Right ventricle myocardium superior (tissue), 1 donor: Measurements from ENCODE around the gene ABCA7. TPM values are rescaled to one million over a fixed set of nuclear protein-coding genes. Genes with fewer than 3 reads are reported as not detected.

ENCODE experiments used
- ATAC-seq: fragments of 200-7000 bp; cut with Tn5 transposase; one replicate; pipeline ENCODE4 v1.9.1; 2020; ENCODE audit warnings: mild to moderate bottlenecking; ENCODE audit not compliant: poor library complexity
- DNase-seq: peaks from one replicate; pipeline ENCODE4 v3.0.0-alpha.2; 2020
- intact Hi-C: fragments of 100-400 bp; cut with DNase I; formaldehyde crosslinking; loops from one replicate; pipeline ENCODE4 v1.11.2; 2022
- long read RNA-seq: library from polyadenylated mRNA; unstranded; transcript quantifications from one replicate; pipeline ENCODE4 v2.0.0, GENCODE V29; 2021
- total RNA-seq: library from RNA; stranded (reverse); fragmentation: NEBNext Ultra II Directional; extraction: Animal tissue kit (Norgen Biotek cat#: 25700); gene quantifications from one replicate; pipeline ENCODE4 v1.2.1, GENCODE V29; 2021
- donor health status: DM: no; HTN: yes; CAD: no; lungs with severe emphysema.

ABCA7 gene, protein sequence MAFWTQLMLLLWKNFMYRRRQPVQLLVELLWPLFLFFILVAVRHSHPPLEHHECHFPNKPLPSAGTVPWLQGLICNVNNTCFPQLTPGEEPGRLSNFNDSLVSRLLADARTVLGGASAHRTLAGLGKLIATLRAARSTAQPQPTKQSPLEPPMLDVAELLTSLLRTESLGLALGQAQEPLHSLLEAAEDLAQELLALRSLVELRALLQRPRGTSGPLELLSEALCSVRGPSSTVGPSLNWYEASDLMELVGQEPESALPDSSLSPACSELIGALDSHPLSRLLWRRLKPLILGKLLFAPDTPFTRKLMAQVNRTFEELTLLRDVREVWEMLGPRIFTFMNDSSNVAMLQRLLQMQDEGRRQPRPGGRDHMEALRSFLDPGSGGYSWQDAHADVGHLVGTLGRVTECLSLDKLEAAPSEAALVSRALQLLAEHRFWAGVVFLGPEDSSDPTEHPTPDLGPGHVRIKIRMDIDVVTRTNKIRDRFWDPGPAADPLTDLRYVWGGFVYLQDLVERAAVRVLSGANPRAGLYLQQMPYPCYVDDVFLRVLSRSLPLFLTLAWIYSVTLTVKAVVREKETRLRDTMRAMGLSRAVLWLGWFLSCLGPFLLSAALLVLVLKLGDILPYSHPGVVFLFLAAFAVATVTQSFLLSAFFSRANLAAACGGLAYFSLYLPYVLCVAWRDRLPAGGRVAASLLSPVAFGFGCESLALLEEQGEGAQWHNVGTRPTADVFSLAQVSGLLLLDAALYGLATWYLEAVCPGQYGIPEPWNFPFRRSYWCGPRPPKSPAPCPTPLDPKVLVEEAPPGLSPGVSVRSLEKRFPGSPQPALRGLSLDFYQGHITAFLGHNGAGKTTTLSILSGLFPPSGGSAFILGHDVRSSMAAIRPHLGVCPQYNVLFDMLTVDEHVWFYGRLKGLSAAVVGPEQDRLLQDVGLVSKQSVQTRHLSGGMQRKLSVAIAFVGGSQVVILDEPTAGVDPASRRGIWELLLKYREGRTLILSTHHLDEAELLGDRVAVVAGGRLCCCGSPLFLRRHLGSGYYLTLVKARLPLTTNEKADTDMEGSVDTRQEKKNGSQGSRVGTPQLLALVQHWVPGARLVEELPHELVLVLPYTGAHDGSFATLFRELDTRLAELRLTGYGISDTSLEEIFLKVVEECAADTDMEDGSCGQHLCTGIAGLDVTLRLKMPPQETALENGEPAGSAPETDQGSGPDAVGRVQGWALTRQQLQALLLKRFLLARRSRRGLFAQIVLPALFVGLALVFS (N-terminal part only)
- total RNA-seq, result 5.2 TPM
- long read RNA-seq, partial matches to known transcripts, result 4 of 17 reads
- long read RNA-seq, other reads (novel, unspliced or antisense), result 13 of 17 reads

DNA sequence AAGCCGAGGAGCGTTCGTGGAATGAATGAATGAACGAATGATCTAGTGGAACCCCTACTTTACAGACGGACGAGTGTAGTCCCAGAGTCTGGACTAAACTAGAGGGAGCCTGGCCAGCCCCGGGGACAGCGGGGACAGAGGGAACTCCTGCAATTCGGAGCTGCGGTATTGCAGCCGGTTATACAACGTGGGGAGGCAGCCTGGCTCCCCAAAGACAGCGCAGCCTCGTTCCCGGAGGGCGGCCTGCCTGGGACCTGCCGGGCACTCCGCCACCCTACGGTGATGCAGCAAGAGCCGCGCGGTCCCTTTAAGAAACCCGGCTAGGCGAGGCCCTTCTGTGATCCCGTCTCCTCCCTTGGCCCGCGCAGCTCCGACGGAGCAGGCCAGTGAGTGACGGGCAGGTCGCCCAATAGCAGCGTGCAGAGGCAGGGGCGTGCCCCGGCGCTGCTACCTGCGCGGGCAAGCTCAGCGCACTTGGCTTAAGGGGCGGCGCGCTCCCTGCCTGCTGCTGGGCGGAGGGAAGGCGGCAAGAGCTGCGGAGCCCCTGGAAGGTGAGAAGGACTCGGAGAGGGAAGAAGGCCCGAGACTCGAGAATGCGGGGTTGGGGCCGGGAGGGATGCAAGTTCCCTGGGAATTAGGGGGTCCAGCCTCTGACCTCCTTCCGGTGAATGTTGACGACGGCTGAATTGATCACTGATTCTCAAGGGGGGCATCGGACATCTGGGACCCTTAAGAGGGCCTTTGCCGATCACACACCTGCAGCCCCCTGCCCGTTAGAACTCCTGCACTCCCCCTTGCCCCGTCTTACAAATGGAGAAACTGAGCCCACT lies at the start of gene ABCA7:
ABCA7 (plus strand) TSS at position 462 of the 830 bp plus-strand sequence. CDS start 1,255 bp downstream, outside the sequence.
- intact Hi-C loops, result no loop called here
- ATAC-seq (peak; percentile 95), DNase-seq (peak; percentile 99)

DNA sequence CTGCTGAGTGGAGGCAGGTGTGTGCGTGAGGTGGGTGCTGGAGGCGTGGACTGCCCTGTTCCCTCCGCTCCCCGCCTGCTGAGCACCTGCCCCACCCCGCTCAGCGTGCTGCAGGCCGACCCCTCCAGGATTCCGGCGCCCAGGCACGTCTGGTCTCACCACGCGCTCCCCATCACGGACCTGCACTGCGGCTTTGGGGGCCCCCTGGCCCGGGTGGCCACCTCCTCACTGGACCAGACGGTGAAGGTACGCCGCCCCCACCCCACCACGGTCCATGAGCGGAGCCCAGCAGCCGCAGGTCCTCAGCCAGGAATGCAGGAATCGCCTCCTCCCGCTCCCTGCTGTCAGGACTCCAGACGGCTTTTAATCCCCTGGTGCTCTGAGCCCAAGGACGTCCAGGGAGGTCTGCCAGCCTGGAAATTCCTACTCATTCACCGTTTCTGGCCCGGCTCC lies 49.8 kb upstream of the ABCA7 start:
- DNase-seq, result no peak
- intact Hi-C loops, result no loop called here
- no peak for ATAC-seq

DNA sequence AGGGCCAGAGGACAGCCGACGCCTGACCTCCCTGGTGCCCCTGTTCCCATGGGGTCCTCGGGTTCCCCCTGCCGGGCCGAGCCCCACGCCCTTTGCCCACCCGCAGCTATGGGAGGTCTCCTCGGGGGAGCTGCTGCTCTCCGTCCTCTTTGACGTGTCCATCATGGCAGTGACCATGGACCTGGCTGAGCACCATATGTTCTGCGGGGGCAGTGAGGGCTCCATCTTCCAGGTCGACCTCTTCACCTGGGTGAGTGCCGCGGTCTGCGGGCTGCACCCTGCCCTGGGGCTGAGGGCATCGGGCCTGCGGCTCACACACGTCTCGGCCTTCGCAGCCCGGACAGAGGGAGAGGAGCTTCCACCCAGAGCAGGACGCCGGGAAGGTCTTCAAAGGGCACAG lies 49.2 kb upstream of the ABCA7 start:
- ATAC-seq (no peak), DNase-seq (no peak)
- intact Hi-C loops, result no loop called here

DNA sequence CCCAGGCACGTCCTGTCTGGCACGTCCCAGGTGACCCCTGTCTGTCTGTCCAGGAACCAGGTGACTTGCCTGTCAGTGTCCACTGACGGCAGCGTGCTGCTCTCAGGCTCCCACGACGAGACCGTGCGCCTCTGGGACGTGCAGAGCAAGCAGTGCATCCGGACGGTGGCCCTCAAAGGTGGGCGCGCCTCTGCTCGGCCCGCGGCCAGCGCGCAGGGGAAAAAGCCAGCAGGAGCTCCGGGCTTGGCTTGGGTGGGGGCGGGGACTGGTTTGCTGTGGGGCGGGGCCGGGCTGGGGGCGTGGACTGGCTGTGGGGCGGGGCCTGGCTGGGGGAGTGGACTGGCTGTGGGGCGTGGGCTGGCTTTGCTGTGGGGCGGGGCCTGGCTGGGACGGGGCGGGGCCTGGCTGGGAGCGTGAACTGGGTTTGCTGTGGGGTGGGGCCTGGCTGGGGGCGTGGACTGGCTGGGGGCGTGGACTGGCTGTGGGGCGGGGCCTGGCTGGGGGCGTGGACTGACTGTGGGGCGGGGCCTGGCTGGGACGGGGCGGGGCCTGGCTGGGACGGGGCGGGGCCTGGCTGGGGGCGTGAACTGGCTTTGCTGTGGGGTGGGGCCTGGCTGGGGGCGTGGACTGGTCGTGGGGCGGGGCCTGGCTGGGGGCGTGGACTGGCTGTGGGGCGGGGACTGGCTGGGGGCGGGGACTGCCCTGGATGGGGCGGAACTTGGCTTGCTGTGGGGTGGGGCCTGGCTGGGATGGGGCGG lies 48.6 kb upstream of the ABCA7 start:
- intact Hi-C loops, result no loop called here
- DNase-seq, result no peak
- ATAC-seq, result peak; percentile 26

DNA sequence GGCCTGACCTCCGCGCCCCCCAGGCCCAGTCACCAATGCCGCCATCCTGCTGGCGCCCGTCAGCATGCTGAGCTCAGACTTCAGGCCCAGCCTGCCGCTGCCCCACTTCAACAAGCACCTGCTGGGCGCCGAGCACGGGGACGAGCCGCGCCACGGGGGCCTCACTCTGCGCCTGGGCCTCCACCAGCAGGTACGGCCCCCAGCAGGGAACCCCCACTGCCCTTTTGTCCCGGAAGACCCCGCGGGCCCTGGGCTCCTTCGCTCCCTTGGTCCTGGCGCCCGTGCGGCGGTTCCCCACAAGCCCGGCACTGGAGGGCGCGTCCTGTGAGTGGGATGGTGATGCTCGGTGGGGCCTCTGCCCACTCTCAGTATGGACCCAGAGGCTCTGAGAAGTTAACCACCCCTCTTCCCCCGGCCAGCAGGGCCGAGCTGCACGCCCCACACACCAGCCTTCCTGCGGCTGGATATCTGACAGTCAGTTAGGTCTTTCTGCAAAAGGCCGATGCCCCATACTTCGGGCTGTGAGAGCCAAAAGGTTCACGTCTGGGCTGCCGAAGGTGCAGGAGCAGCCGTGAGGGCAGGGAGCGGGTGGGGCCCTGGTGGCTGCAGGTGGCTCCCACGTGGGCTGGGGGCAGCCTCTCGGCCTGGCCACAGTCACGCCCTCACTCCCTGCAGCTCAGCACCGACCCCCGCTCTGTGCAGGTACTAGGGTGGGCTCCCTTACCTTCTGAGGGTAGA lies 47.8 kb upstream of the ABCA7 start:
- intact Hi-C loops, result no loop called here
- ATAC-seq, result no peak
- DNase-seq, result no peak

DNA sequence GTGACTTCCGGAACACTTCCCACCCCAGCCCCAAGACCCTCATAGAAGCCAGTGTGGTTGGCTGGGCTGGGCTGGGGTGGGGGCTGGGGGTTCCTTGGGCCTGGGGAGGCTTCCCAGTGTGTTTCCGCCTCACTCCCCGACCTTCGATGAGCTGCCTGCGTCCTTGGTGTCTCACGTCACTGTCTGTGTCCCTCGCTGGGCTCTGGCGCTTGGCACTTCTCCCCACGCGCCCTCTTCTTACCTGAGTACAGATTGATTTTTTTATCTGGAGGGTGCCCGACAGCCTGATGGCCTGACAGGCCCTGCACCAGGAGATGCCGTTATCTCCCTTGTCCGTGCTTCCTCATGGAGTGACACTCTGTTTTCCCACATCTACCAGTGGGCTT lies 47.2 kb upstream of the ABCA7 start:
- DNase-seq (no peak), ATAC-seq (no peak)
- intact Hi-C loops, result no loop called here

DNA sequence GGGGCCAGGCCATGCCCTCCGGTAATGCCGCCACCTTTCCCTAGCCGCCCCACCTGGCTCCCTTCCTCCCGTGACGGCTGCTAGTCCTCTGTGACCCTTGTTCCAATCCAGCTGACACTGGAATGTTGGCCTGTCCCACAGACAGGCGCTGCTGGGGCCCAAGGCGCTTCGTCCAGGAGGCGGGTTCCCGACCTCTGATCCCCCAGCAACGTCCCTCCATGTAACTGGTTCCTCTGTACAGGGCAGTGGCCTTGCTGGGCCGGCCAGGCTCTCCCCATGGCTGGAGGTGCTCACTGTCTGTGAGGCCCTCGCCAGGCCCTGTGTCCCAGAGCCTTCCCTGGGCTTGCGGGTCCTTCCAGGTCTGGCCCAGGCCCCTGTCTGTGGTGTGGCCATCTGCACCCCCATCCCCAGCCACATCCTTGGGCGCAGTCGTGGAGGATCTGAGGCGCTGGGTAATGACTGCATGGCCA lies 46.5 kb upstream of the ABCA7 start:
- intact Hi-C loops, result no loop called here
- ATAC-seq, result no peak
- DNase-seq, result no peak

DNA sequence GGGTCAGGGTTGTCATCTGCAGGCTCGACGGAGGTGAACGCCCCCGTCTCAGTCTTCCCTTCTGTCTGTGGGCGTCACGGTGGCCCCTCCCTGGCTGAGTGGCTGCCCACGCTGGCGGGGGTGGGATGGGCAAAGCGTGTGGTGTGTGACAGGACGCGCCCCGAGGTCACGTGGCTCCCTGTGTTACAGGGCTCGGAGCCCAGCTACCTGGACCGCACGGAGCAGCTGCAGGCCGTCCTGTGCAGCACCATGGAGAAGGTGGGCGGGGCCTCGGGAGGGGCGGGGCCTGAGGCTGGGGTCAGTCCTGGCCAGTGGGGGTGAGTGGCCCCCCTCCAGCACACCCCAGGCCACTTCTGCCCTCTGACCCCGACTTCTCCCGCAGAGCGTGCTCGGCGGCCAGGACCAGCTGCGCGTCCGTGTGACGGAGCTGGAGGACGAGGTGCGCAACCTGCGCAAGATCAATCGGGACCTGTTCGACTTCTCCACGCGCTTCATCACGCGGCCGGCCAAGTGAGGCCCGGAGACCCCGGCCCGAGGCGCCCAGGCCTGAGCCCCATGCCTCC lies 46.0 kb upstream of the ABCA7 start:
- intact Hi-C loops, result no loop called here

DNA sequence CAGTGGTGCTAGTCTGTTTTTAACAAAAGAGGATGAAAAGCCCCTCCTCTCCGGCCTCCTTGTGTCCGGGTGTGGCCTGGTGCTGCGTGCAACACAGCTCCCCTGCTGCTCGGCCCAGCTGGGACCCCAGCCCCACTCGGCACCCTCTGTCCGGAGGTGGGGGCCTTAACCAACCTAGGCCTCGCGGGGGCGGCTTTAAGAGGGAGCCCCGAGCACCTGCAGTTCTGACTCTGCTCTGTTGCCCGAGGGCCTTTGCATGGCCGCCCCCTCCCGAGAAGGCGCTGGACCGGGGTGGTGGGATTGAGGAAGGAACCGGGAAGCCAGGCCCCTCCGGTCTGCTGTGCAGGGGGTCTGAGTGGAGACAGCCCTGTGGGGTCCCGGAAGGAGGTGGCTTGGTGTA lies 45.4 kb upstream of the ABCA7 start:
- intact Hi-C loops, result no loop called here
- no peak for DNase-seq
- ATAC-seq, result no peak

More for the DNA sequence above, 46.0 kb upstream of the ABCA7 start:
- DNase-seq (no peak), ATAC-seq (no peak)

DNA sequence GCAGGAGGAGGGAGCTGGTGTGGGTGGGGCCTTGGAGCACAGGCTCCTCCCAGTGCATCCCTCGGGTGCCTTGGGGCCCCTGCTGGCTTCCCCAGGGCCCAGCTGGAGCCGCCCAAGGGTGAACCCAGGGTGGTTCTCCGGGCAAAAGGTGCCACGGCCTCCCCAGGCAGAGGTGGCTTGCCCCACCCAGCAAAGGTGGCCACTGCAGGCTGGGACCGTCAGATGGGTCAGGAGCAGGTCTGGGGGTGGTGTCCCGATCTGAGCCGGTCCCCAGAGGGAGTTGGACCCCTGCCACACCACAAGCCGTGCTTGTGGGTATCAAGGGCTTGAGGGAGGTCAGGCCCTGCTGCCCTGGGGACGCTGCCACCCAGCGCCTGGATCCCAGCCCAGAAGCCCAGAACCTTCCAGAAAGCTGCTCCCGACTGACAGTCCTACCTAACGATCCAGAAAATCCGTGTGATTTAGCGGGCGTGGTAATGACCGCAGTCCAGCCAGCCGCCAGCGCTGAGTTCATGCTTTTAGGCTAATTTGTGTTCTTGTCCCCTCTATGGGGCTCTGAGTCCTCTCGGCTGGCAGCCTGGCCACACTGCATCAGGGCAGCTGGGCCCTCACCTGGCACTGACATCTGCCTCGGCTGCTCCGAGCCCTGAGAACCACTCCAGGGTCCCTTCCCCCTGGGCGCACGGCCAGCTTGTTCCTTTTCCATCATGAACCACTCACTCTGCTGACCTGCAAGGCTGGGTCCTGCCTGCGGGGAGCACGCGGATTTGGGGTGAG lies 44.7 kb upstream of the ABCA7 start:
- no peak for ATAC-seq
- DNase-seq, result no peak
- intact Hi-C loops, result no loop called here

DNA sequence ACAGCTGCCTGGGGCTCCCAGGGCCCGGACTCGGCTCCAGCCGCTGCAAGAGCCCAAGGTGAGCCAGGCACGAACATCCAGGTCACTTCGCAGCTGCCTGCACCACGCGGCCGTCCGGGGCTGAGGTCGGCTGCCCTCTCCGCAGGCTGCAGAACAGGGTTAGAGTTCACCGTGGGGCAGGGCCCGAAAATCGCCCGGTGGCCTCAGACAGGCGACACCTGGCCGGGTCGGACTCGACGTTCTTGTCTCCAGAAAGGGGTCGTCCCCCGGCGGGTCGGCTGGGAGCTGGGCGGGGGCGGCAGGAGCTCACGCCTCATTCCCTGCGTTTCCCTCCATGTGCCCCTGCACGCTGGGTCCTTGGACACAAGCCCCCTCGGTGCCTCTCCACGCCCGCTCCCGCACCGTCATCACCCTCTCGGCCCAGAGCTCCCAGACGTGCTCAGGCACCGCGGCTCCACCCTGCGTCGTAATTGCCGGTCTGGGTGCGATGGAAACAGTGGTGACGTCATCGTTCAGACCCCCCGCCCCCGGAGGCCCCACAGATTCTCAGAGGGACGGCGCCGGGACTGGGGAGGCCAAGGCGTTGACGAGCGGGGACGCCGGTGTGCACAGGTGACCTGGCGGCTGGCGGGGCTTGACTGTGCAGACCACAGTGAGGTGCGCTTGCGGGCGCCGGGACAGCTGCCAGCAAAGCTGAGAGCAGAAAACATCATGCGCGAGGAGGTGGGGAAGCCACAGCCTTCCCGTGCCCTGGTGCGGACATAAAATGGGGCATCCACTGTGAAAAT lies 43.7 kb upstream of the ABCA7 start:
- DNase-seq (no peak), ATAC-seq (peak; percentile 6)
- intact Hi-C loops, result no loop called here

DNA sequence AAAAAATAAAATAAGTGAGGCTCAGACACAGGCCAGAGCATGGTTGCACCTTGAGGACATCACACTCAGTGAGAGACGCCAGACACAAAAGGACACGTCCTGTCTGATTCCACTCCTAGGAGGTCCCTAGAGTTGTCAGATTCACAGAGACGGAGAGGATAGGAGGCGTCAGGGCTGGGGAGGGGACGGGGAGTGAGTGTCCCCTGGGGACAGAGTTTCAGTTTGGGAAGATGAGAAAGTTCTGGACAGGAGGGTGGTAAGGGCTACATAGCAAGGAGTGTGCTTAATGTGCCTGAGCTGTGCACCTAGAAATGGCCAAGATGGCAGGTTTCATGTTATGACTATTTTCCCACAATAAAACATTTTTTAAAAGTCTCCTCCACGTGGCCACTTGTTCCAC lies 41.8 kb upstream of the ABCA7 start:
- intact Hi-C loops, result no loop called here
- no peak for DNase-seq
- ATAC-seq, result no peak

DNA sequence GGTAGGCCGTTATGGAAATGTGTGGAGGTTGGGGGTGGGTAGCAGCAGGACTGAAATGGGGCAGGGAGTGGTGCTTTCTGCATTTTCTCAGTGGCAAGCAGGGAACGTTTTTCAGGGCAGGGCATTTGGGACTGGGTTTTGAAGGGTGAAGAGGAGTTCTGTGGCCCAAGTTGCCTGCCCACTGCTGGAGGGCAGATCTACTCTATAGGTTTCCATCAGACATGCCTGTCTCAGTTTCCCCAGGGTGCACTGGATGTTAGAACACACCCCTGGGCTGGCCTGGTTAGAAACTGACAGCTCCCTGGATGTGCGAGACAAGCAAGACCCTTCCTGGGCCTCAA lies 40.6 kb upstream of the ABCA7 start:
- ATAC-seq (no peak), DNase-seq (no peak)
- intact Hi-C loops, result no loop called here

DNA sequence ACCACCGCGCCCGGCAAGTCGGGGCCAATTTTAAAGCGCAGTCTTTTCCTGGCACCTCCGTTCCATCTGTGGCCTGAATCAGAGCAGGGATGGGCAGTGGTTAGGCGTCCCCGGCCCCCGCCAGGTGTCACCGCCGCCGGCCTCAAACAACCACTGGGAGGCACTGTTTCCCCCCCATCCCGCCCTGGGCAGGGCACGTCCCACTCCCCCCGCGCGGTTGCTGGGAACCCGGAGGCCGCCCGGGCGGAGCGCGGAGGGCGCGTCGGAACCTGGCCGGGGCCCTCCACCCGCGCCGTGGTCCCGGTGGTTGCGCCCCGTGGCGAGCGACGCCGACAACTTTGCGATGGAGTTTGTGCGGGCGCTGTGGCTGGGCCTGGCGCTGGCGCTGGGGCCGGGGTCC lies 39.8 kb upstream of the ABCA7 start, which contains the start of gene GRIN3B:
GRIN3B (plus strand) TSS at position 325 of the 400 bp plus-strand sequence; CDS start at position 344, 19 bp downstream.
- intact Hi-C loops, result no loop called here
- DNase-seq, result peak; percentile 68
- ATAC-seq, result peak; percentile 30
